AG09319 (cell line): ENCODE data around the gene CGNL1.
A peak's percentile ranks its signal among the peaks of the same experiment; 100 is the strongest.

ENCODE experiments used
- DNase-seq: peaks from one replicate; pipeline ENCODE4 v3.0.0-alpha.2; 2010; ENCODE audit warnings: low read depth; ENCODE audit errors: extremely low read depth
- CTCF ChIP-seq: IDR thresholded peaks from 2 replicates; pipeline ENCODE4 v1.5.1; 2011; ENCODE audit warnings: low read depth, mild to moderate bottlenecking, inconsistent platforms, low read length, moderate library complexity

The CGNL1 gene

GRCh38 chr15:57529748-57530147 is 153.4 kb downstream of the CGNL1 start:
- TF ChIP-seq CTCF: no peak
- no peak for DNase-seq

GRCh38 chr15:57532731-57533447 is 156.6 kb downstream of the CGNL1 start:
- no peak for TF ChIP-seq CTCF
- no peak for DNase-seq

- TF ChIP-seq CTCF: no peak
- DNase-seq: no peak
Measured at GRCh38 chr15:57533448-57533799, 157.1 kb downstream of the CGNL1 start.

GRCh38 chr15:57534281-57534680 is 158.0 kb downstream of the CGNL1 start:
- DNase-seq: no peak
- TF ChIP-seq CTCF: no peak

- no peak; the same call in 1 of the 2 replicates for TF ChIP-seq CTCF
- peak; percentile 87 for DNase-seq
Measured at GRCh38 chr15:57537072-57537471, 160.8 kb downstream of the CGNL1 start.

- no peak for DNase-seq
Measured at GRCh38 chr15:57537488-57538264, 161.4 kb downstream of the CGNL1 start.

GRCh38 chr15:57538265-57538529 is 161.9 kb downstream of the CGNL1 start:
- DNase-seq: no peak
- no peak for TF ChIP-seq CTCF

More at GRCh38 chr15:57537488-57538264, 161.4 kb downstream of the CGNL1 start:
- no peak for TF ChIP-seq CTCF
